Measurements from ENCODE around the gene ASIC4.

ASIC4 gene

GRCh38 chr2:219533930-219534661 lies 19.8 kb downstream of the ASIC4 start:
- TF ChIP-seq, protein P1, sequence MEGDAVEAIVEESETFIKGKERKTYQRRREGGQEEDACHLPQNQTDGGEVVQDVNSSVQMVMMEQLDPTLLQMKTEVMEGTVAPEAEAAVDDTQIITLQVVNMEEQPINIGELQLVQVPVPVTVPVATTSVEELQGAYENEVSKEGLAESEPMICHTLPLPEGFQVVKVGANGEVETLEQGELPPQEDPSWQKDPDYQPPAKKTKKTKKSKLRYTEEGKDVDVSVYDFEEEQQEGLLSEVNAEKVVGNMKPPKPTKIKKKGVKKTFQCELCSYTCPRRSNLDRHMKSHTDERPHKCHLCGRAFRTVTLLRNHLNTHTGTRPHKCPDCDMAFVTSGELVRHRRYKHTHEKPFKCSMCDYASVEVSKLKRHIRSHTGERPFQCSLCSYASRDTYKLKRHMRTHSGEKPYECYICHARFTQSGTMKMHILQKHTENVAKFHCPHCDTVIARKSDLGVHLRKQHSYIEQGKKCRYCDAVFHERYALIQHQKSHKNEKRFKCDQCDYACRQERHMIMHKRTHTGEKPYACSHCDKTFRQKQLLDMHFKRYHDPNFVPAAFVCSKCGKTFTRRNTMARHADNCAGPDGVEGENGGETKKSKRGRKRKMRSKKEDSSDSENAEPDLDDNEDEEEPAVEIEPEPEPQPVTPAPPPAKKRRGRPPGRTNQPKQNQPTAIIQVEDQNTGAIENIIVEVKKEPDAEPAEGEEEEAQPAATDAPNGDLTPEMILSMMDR (IDR thresholded peaks at IDR 0.05; ENCODE audit: low read depth, low read length), result no peak
- DNase-seq (ENCODE audit: extremely low read depth, low read depth), result no peak

GRCh38 chr2:219536425-219536824 lies 22.1 kb downstream of the ASIC4 start:
- DNase-seq (ENCODE audit: extremely low read depth, low read depth), result no peak
- TF ChIP-seq, protein P1 (IDR thresholded peaks at IDR 0.05; ENCODE audit: low read depth, low read length), result no peak

- TF ChIP-seq, protein P1 (IDR thresholded peaks at IDR 0.05; ENCODE audit: low read depth, low read length), result no peak
- DNase-seq (ENCODE audit: extremely low read depth, low read depth), result no peak
Measured at GRCh38 chr2:219536967-219537366, 22.7 kb downstream of the ASIC4 start.

DNA sequence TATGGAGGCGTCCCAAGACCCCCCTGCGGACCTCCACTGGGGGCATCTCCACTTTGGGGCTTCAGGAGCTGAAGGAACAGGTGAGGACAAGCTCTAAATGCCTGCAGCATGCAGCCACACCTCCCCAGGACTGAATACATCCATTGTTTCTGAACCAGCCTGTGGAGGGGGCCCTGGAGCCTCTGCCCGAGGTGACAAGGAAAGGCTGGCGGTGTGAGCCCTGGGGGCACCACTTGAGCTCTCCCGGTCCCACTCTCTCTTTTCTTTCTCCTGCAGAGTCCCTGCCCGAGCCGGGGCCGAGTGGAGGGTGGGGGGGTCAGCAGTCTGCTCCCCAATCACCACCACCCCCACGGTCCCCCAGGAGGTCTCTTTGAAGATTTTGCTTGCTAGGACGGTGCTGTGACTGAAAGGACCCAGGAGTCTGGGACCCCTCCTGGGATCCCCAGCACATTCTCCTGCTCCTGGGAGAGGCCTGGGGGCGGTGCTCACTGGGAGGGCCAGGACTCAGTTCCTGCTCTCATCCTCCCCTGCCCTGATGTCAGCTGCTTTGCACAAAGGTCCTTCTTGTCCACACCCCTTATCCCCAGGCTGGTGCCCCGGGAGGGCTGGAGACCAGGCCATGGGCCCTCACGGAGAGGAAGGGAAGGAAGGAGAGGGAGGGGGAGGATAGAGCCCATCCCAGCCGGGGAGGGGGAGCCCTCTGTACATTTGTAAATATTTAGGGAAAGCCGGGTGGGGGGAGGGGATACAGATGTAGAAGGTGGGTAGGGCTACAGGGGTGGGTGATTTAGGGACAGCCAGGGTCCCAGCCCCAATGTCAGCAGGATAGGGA lies 23.6 kb downstream of the ASIC4 start:
- DNase-seq (ENCODE audit: extremely low read depth, low read depth), result no peak
- TF ChIP-seq, protein P1 (IDR thresholded peaks at IDR 0.05; ENCODE audit: low read depth, low read length), result no peak

GRCh38 chr2:219538504-219538951 lies 24.2 kb downstream of the ASIC4 start:
- DNase-seq (ENCODE audit: extremely low read depth, low read depth), result no peak
- TF ChIP-seq, protein P1 (IDR thresholded peaks at IDR 0.05; ENCODE audit: low read depth, low read length), result no peak

- no peak for DNase-seq (ENCODE audit: extremely low read depth, low read depth)
- TF ChIP-seq, protein P1 (IDR thresholded peaks at IDR 0.05; ENCODE audit: low read depth, low read length), result no peak
Measured at GRCh38 chr2:219538956-219539788, 24.9 kb downstream of the ASIC4 start.

All from AG09319 (cell line).